SIG-M5 treated with dmso at 0.1 percent for 504 hours (cell line): Measurements from ENCODE around the gene GNPDA1.

Experiments used
- DNase-seq: peaks from one replicate; lab custom pipeline; 2025; ENCODE audit not compliant: unreplicated experiment; lab: John Stamatoyannopoulos, UW

The GNPDA1 gene

DNA sequence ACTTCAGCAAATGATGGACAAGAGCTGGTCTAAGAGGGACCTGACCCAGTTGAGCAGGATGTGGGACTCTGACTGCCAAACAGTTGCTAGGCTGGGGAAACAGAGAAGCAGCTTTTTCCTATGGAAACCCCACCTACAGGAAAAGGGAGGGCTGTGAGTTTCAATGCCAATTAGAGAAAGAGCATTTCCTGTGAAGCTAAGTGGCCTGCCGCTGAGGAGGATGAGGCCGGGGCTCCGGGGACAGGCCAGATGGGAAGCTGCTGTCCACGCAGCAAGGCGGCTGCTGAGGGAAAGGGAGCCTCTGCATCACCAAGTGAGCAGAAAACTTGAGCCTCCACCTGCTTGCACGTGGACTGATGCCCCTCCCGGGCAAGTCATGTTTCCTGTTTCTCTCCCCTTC, 54.7 kb downstream of the GNPDA1 start, which contains the start of gene PCDH12:
TSS of gene PCDH12 (minus strand) at position 90 of the 400 bp plus-strand sequence. CDS start 351 bp downstream, outside the sequence.
- DNase-seq = no peak

- DNase-seq = no peak
These were observed 55.3 kb downstream of the GNPDA1 start for GRCh38 chr5:141957367-141957996.

DNA sequence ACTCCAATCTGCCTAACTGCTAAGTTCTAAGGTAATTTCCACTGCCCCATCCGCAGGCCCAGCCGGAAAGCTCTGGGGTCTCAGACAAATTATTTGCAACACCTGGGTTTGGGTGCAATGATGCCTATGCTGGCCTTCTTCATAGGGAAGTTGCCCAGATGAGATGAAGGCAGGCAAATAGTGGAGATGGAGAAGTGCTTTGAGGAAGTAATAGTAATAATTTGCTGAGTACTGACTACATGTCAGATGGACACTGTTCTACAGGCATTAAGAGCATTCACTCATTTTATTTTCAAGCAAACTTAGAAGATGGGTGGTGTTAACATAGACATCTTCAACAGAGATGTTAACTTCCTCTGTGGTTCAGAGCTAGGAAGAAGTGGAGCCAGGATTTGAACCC, 58.6 kb downstream of the GNPDA1 start:
- peak; percentile 37 for DNase-seq

DNA sequence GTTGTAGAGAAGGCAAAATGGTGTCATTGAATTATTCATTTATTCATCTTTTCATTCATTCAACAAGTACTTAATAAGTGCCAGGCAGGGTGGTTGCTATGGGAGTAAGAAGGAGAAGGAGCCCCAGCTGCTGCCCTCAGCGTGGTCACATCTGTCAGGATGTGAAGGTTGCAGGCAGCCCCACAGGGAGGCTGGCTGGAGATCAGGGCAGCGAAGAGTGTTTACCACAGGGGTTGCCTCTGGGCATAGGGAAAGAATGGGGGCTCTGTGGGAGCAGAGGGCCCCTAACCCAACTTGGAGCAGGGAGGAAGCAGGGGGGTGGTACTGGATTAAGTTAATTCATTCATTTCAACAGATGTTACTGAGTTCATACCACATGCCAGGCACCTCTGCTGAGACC, 60.8 kb downstream of the GNPDA1 start:
- no peak for DNase-seq

- no peak for DNase-seq
These were observed 61.5 kb downstream of the GNPDA1 start for GRCh38 chr5:141951332-141951781.
